Ascending aorta (tissue), 2 donors: ENCODE data around the gene BDNF. TPM values are rescaled to one million over a fixed set of nuclear protein-coding genes. Genes with fewer than 3 reads are reported as not detected.
A peak's percentile ranks its signal among the peaks of the same experiment; 100 is the strongest.

Experiments used
- DNase-seq, 2 donors: peaks; one replicate each; pipeline ENCODE4 v3.0.0-alpha.2; 2019; ENCODE audit warnings: low spot score in 2 of 2
- H3K27ac ChIP-seq, 2 donors: fragments of 200-600 bp; sonication (generic); one replicate each; pipeline ENCODE4 v1.5.1; 2016 to 2017; ENCODE audit warnings: mild to moderate bottlenecking in 1 of 2
- H3K27me3 ChIP-seq: fragments of 200-600 bp; sonication (generic); one replicate; pipeline ENCODE4 v1.5.1; 2017
- H3K36me3 ChIP-seq, 2 donors: fragments of 200-600 bp; sonication (generic); one replicate each; pipeline ENCODE4 v1.5.1; 2016
- H3K4me1 ChIP-seq, 2 donors: fragments of 200-600 bp; sonication (generic); one replicate each; pipeline ENCODE4 v1.5.1; 2016 to 2017; ENCODE audit warnings: mild to moderate bottlenecking in 1 of 2
- H3K4me3 ChIP-seq, 2 donors: fragments of 200-600 bp; sonication (generic); one replicate each; pipeline ENCODE4 v1.5.1; 2016 to 2017; ENCODE audit warnings: mild to moderate bottlenecking in 1 of 2
- H3K9me3 ChIP-seq, 2 donors: fragments of 200-600 bp; sonication (generic); one replicate each; pipeline ENCODE4 v1.5.1; 2016
- CTCF ChIP-seq, 3 experiments: fragments of 200-600 bp in 2 of 3; fragments of 450-650 bp in 1 of 3; sonication (generic) in 2 of 3; IDR thresholded peaks; one replicate each; pipeline ENCODE4 v1.5.1; 2016 to 2019; ENCODE audit warnings: antibody characterized with exemption in 3 of 3, mild to moderate bottlenecking in 1 of 3, moderate library complexity in 1 of 3
- intact Hi-C: fragments of 100-400 bp; cut with DNase I; formaldehyde crosslinking; loops from one replicate; pipeline ENCODE4 v1.15.1; 2023
- total RNA-seq: library from RNA; depleted of rRNA; stranded (reverse); fragments of >200 nt; gene quantifications from one replicate; pipeline ENCODE4 v1.1.0, GENCODE V29; 2016

Gene BDNF
- total RNA-seq, 1 donor from 2014 or later = 4.7 TPM

- DNase-seq = no peak
- intact Hi-C loops = loop anchor here (5.0 kb wide), 1 partner anchor 994 kb away; no protein-coding TSS in a partner anchor
- Histone ChIP-seq H3K9me3 (no peaks in the 10 kb centered on the region), H3K36me3 (no peaks in the 10 kb centered on the region), H3K4me1 (peaks cover 0 to 18% of the 10 kb centered on the region in 2 donors), H3K27me3 (peaks cover 7% of the 10 kb centered on the region), H3K27ac (no peak overlapping the region), H3K4me3 (no peak overlapping the region)
- no peak for TF ChIP-seq CTCF (IDR thresholded peaks at IDR 0.05)
Observed at GRCh38 chr11:27703481-27703880, 3.2 kb upstream of the BDNF start.

- Histone ChIP-seq H3K4me1 (peaks cover 0 to 20% of the 10 kb centered on the region in 2 donors), H3K9me3 (no peaks in the 10 kb centered on the region), H3K4me3 (no peak overlapping the region), H3K27ac (no peak overlapping the region), H3K27me3 (peaks cover 7% of the 10 kb centered on the region), H3K36me3 (no peaks in the 10 kb centered on the region)
- no peak for DNase-seq
- intact Hi-C loops = loop anchor here (5.0 kb wide), 1 partner anchor 994 kb away; no protein-coding TSS in a partner anchor
- TF ChIP-seq CTCF (IDR thresholded peaks at IDR 0.05) = no peak
Observed at GRCh38 chr11:27702811-27703210, 2.6 kb upstream of the BDNF start.

GRCh38 chr11:27701355-27702105 lies 1.3 kb upstream of the BDNF start:
- DNase-seq = peak in 1 of 2 donors; percentile 66
- Histone ChIP-seq H3K4me3 (peak overlapping the region; percentile 75 to 79), H3K27me3 (peaks cover 7% of the 10 kb centered on the region), H3K4me1 (peaks cover 0 to 20% of the 10 kb centered on the region in 2 donors), H3K27ac (no peak overlapping the region), H3K36me3 (no peaks in the 10 kb centered on the region), H3K9me3 (no peaks in the 10 kb centered on the region)
- intact Hi-C loops = loop anchor here (5.0 kb wide), 1 partner anchor 996 kb away; no protein-coding TSS in a partner anchor
- no peak for TF ChIP-seq CTCF (IDR thresholded peaks at IDR 0.05)

- Histone ChIP-seq H3K36me3 (no peaks in the 10 kb centered on the region), H3K4me3 (peak overlapping the region; percentile 75 to 79), H3K4me1 (peaks cover 0 to 20% of the 10 kb centered on the region in 2 donors), H3K27me3 (peaks cover 7% of the 10 kb centered on the region), H3K27ac (peak overlapping the region in 1 of 2 donors; percentile 16), H3K9me3 (no peaks in the 10 kb centered on the region)
- intact Hi-C loops = loop anchor here (2.0 to 5.0 kb wide), 4 partner anchors 407 to 1632 kb away; partner anchors contain the start of genes KIF18A and METTL15
- no peak for TF ChIP-seq CTCF (IDR thresholded peaks at IDR 0.05)
- DNase-seq = no peak
Observed at GRCh38 chr11:27699926-27700350, 317 bp downstream of the BDNF start.

GRCh38 chr11:27699242-27699925 lies 871 bp downstream of the BDNF start:
- no peaks in the 10 kb centered on the region for H3K9me3 ChIP-seq

More at GRCh38 chr11:27699242-27699925, 871 bp downstream of the BDNF start:
- DNase-seq = no peak
- peaks cover 7% of the 10 kb centered on the region for H3K27me3 ChIP-seq
- TF ChIP-seq CTCF (IDR thresholded peaks at IDR 0.05) = no peak
- intact Hi-C loops = loop anchor here (2.0 to 5.0 kb wide), 3 partner anchors 408 to 1633 kb away; partner anchors contain the start of genes KIF18A and METTL15
- H3K36me3 ChIP-seq = no peaks in the 10 kb centered on the region
- H3K4me1 ChIP-seq = peaks cover 0 to 20% of the 10 kb centered on the region in 2 donors
- peak overlapping the region in 1 of 2 donors; percentile 16 for H3K27ac ChIP-seq
- H3K4me3 ChIP-seq = peak overlapping the region; percentile 75 to 79
